Measurements from ENCODE around the gene TMEM259. TPM values are rescaled to one million over a fixed set of nuclear protein-coding genes. Genes with fewer than 3 reads are reported as not detected.

TMEM259 gene
- total and polyA plus RNA-seq, 8 donors: 74.2 to 154 (median 101) TPM

- no peak overlapping the region for H3K4me3 ChIP-seq
- intact Hi-C loops (cut with DNase I): no loop called here
- no peak for DNase-seq
- no peak overlapping the region for H3K27ac ChIP-seq
- peaks cover 0 to 36% of the 10 kb centered on the region in 2 donors for H3K36me3 ChIP-seq
- no peak for TF ChIP-seq CTCF (IDR thresholded peaks at IDR 0.05)
- H3K9me3 ChIP-seq: no peaks in the 10 kb centered on the region
- H3K27me3 ChIP-seq: no peaks in the 10 kb centered on the region
- no peaks in the 10 kb centered on the region for H3K4me1 ChIP-seq
- no peak for ATAC-seq
These were observed 26.8 kb upstream of the TMEM259 start for GRCh38 chr19:1047696-1048147.

DNA sequence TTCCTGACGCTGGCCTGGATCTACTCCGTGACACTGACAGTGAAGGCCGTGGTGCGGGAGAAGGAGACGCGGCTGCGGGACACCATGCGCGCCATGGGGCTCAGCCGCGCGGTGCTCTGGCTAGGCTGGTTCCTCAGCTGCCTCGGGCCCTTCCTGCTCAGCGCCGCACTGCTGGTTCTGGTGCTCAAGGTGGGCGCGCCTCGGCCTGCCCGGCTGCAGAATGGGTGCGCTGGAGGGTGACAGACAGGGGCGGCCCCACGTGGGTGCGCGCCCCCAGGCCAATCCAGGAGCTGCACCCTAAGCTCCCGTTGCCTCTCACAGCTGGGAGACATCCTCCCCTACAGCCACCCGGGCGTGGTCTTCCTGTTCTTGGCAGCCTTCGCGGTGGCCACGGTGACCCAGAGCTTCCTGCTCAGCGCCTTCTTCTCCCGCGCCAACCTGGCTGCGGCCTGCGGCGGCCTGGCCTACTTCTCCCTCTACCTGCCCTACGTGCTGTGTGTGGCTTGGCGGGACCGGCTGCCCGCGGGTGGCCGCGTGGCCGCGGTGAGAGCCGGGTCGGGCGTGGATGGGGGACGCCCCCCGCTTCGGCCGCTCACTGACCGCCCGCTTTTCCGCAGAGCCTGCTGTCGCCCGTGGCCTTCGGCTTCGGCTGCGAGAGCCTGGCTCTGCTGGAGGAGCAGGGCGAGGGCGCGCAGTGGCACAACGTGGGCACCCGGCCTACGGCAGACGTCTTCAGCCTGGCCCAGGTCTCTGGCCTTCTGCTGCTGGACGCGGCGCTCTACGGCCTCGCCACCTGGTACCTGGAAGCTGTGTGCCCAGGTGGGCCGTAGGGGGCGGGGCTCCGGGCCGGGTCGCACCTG lies 26.1 kb upstream of the TMEM259 start:
- no peak overlapping the region for H3K4me3 ChIP-seq
- DNase-seq: peak in 1 of 4 donors; percentile 72
- intact Hi-C loops (cut with DNase I): no loop called here

GRCh38 chr19:1046117-1046626 lies 25.2 kb upstream of the TMEM259 start:
- Histone ChIP-seq H3K4me1 (peaks cover 6 to 11% of the 10 kb centered on the region in 2 donors), H3K27ac (no peak overlapping the region), H3K27me3 (no peaks in the 10 kb centered on the region), H3K4me3 (no peak overlapping the region), H3K36me3 (peaks cover 0 to 43% of the 10 kb centered on the region in 2 donors), H3K9me3 (no peaks in the 10 kb centered on the region)
- ATAC-seq (no peak), DNase-seq (peak in 1 of 4 donors; percentile 76)
- no peak for TF ChIP-seq CTCF (IDR thresholded peaks at IDR 0.05)
- intact Hi-C loops (cut with DNase I): no loop called here

More for the DNA sequence above, 26.1 kb upstream of the TMEM259 start:
- H3K36me3 ChIP-seq: peaks cover 0 to 43% of the 10 kb centered on the region in 2 donors
- ATAC-seq: no peak
- TF ChIP-seq CTCF (IDR thresholded peaks at IDR 0.05): no peak
- no peaks in the 10 kb centered on the region for H3K9me3 ChIP-seq
- H3K4me1 ChIP-seq: peaks cover 0 to 2% of the 10 kb centered on the region in 2 donors
- no peak overlapping the region for H3K27ac ChIP-seq
- no peaks in the 10 kb centered on the region for H3K27me3 ChIP-seq

- TF ChIP-seq CTCF (IDR thresholded peaks at IDR 0.05): no peak
- DNase-seq (peak in 1 of 4 donors; percentile 62), ATAC-seq (no peak)
- Histone ChIP-seq H3K27me3 (no peaks in the 10 kb centered on the region), H3K27ac (no peak overlapping the region), H3K4me1 (peaks cover 15 to 20% of the 10 kb centered on the region in 2 donors), H3K36me3 (peaks cover 0 to 43% of the 10 kb centered on the region in 2 donors), H3K9me3 (no peaks in the 10 kb centered on the region), H3K4me3 (no peak overlapping the region)
- intact Hi-C loops (cut with DNase I): no loop called here
These were observed 24.3 kb upstream of the TMEM259 start for GRCh38 chr19:1045247-1045603.
